Activated naive CD8-positive, alpha-beta T cell treated with anti-CD3 and anti-CD28 coated beads, Interleukin-2, amount 10 ng/mL, durations not matched to agents 7 days and 5 days (primary cell): ENCODE data around the gene OSBPL1A. TPM values are rescaled to one million over a fixed set of nuclear protein-coding genes. Genes with fewer than 3 reads are reported as not detected.

ENCODE experiments used
- ATAC-seq: fragments of 150-1000 bp; cut with Tn5 transposase; one replicate; pipeline ENCODE4 v1.10.0; 2021; ENCODE audit warnings: low read depth, moderate library complexity
- POLR2A ChIA-PET: fragments of 350-600 bp; sonication (Branson Sonifier 250); formaldehyde crosslinking; loops from one replicate; lab custom pipeline; 2021; ENCODE audit warnings: antibody characterized with exemption; lab: Charles Lee
- DNase-seq: peaks from one replicate; pipeline ENCODE4 v3.0.0; 2021
- H3K27ac Mint-ChIP-seq: one replicate; pipeline ENCODE4 v1.8.0; 2022; ENCODE audit warnings: mild to moderate bottlenecking, mixed read lengths
- H3K27me3 Mint-ChIP-seq: one replicate; pipeline ENCODE4 v1.8.0; 2022; ENCODE audit warnings: mild to moderate bottlenecking, moderate library complexity, mixed read lengths
- H3K36me3 Mint-ChIP-seq: one replicate; pipeline ENCODE4 v1.8.0; 2021; ENCODE audit warnings: mild to moderate bottlenecking, mixed read lengths
- H3K4me1 Mint-ChIP-seq: one replicate; pipeline ENCODE4 v1.8.0; 2021; ENCODE audit warnings: mixed read lengths
- H3K4me3 Mint-ChIP-seq: one replicate; pipeline ENCODE4 v1.8.0; 2022; ENCODE audit warnings: mild to moderate bottlenecking, moderate library complexity, mixed read lengths
- H3K9me3 Mint-ChIP-seq: one replicate; pipeline ENCODE4 v1.8.0; 2021; ENCODE audit warnings: mixed read lengths
- total RNA-seq, 2 experiments: library from RNA; stranded (reverse); gene quantifications; one replicate each; pipeline ENCODE4 v1.2.3, GENCODE V29; 2021

OSBPL1A gene
- total RNA-seq, 2 experiments from 2014 or later, result 1.0 to 1.2 TPM

- Mint-ChIP-seq H3K4me3 (no peak overlapping the region), H3K4me1 (no peaks in the 10 kb centered on the region), H3K27ac (no peak overlapping the region), H3K27me3 (peaks cover 7% of the 10 kb centered on the region), H3K9me3 (no peaks in the 10 kb centered on the region), H3K36me3 (no peaks in the 10 kb centered on the region)
- ATAC-seq, result no peak
- POLR2A ChIA-PET, result no interaction called here
- no peak for DNase-seq
Measured at GRCh38 chr18:24201699-24202687, 195.6 kb downstream of the OSBPL1A start.

- Mint-ChIP-seq H3K36me3 (no peaks in the 10 kb centered on the region), H3K4me3 (no peak overlapping the region), H3K4me1 (no peaks in the 10 kb centered on the region), H3K9me3 (no peaks in the 10 kb centered on the region), H3K27ac (no peak overlapping the region), H3K27me3 (peaks cover 7% of the 10 kb centered on the region)
- no peak for DNase-seq
- POLR2A ChIA-PET, result no interaction called here
- ATAC-seq, result no peak
Measured at GRCh38 chr18:24200494-24201290, 196.9 kb downstream of the OSBPL1A start.

- H3K4me1 Mint-ChIP-seq, result no peaks in the 10 kb centered on the region
- DNase-seq (no peak), ATAC-seq (no peak)
- no peaks in the 10 kb centered on the region for H3K9me3 Mint-ChIP-seq
- H3K27me3 Mint-ChIP-seq, result peaks cover 11% of the 10 kb centered on the region
- POLR2A ChIA-PET, result no interaction called here
- H3K27ac Mint-ChIP-seq, result no peak overlapping the region
- no peak overlapping the region for H3K4me3 Mint-ChIP-seq
- H3K36me3 Mint-ChIP-seq, result no peaks in the 10 kb centered on the region
Measured at GRCh38 chr18:24199372-24199962, 198.2 kb downstream of the OSBPL1A start.

- H3K4me3 Mint-ChIP-seq, result no peak overlapping the region
- H3K36me3 Mint-ChIP-seq, result no peaks in the 10 kb centered on the region
- POLR2A ChIA-PET, result no interaction called here
- ATAC-seq (no peak), DNase-seq (no peak)
- no peaks in the 10 kb centered on the region for H3K9me3 Mint-ChIP-seq
- peaks cover 7% of the 10 kb centered on the region for H3K27me3 Mint-ChIP-seq
- H3K4me1 Mint-ChIP-seq, result no peaks in the 10 kb centered on the region
- H3K27ac Mint-ChIP-seq, result no peak overlapping the region
Measured at GRCh38 chr18:24198461-24198860, 199.2 kb downstream of the OSBPL1A start.

GRCh38 chr18:24197412-24197811, 200.2 kb downstream of the OSBPL1A start:
- DNase-seq (no peak), ATAC-seq (no peak)
- Mint-ChIP-seq H3K9me3 (no peaks in the 10 kb centered on the region), H3K4me1 (no peaks in the 10 kb centered on the region), H3K36me3 (no peaks in the 10 kb centered on the region), H3K27ac (no peak overlapping the region), H3K4me3 (no peak overlapping the region), H3K27me3 (peaks cover 11% of the 10 kb centered on the region)
- POLR2A ChIA-PET, result no interaction called here

DNA sequence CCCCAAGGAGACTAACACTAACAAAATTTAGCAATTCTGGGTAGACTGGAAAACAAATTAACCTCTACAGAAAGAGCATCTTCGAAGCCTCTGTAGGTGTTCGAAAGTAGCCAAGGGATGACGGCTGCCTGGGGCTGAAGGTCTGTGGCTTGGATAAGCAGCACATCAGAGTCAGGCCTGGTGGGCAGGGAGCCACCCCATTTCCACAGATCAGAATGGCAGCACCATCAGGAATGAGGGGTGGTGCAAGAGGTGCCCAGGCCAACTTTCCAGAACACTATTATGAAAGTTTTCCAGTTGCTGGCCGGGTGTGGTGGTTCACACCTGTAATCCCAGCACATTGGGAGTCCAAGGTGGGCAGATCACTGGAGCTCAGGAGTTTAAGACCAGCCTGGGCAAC, 200.9 kb downstream of the OSBPL1A start:
- Mint-ChIP-seq H3K27me3 (peaks cover 14% of the 10 kb centered on the region), H3K36me3 (no peaks in the 10 kb centered on the region), H3K9me3 (no peaks in the 10 kb centered on the region), H3K4me3 (no peak overlapping the region), H3K4me1 (no peaks in the 10 kb centered on the region), H3K27ac (no peak overlapping the region)
- DNase-seq (no peak), ATAC-seq (no peak)
- POLR2A ChIA-PET, result no interaction called here

- DNase-seq (no peak), ATAC-seq (no peak)
- no peaks in the 10 kb centered on the region for H3K4me1 Mint-ChIP-seq
- peaks cover 17% of the 10 kb centered on the region for H3K27me3 Mint-ChIP-seq
- POLR2A ChIA-PET, result no interaction called here
- no peak overlapping the region for H3K4me3 Mint-ChIP-seq
- no peaks in the 10 kb centered on the region for H3K9me3 Mint-ChIP-seq
- H3K36me3 Mint-ChIP-seq, result no peaks in the 10 kb centered on the region
- no peak overlapping the region for H3K27ac Mint-ChIP-seq
Measured at GRCh38 chr18:24195296-24196053, 202.1 kb downstream of the OSBPL1A start.

- no peak for DNase-seq
- H3K4me1 Mint-ChIP-seq, result no peaks in the 10 kb centered on the region
- no peak for ATAC-seq
- no peak overlapping the region for H3K27ac Mint-ChIP-seq
- no peak overlapping the region for H3K4me3 Mint-ChIP-seq
- POLR2A ChIA-PET, result no interaction called here
- H3K9me3 Mint-ChIP-seq, result no peaks in the 10 kb centered on the region
- H3K27me3 Mint-ChIP-seq, result peaks cover 31% of the 10 kb centered on the region
- H3K36me3 Mint-ChIP-seq, result no peaks in the 10 kb centered on the region
Measured at GRCh38 chr18:24190590-24190989, 207.0 kb downstream of the OSBPL1A start.

DNA sequence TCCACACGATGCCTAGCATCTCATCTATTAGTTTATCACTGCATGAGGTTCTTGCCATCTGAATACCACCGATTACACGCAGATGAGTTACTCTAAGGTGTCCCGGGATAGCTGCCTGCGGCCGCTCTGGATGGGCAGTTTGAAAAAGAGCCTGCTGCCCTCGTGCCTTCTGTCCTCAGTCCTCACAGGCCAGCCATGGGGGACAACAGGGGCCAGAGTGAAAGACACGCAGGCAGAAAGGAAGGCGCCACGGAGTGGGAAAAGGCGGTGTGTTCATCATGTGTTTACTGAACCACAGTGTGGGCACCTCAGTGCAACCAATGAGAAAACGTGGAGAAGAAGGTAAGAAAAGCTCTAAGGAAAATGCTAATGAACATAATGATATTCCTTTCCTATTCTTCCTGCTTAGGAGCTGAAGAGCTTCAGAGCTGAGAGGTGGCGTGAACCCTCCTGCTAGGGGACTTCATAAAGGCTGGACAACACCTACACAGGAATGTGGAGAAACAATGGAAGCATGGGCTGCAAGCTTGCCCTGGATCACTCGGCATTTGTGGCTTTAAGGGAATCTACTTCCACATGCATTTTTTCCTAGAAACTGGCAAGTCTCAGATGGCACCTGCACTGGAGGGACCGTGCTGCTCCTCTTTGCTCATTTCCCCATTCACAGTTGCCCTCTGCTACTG, 207.8 kb downstream of the OSBPL1A start:
- Mint-ChIP-seq H3K27me3 (peaks cover 24% of the 10 kb centered on the region), H3K9me3 (no peaks in the 10 kb centered on the region), H3K4me3 (no peak overlapping the region), H3K36me3 (no peaks in the 10 kb centered on the region), H3K4me1 (no peaks in the 10 kb centered on the region), H3K27ac (no peak overlapping the region)
- POLR2A ChIA-PET, result no interaction called here
- DNase-seq, result no peak
- no peak for ATAC-seq

GRCh38 chr18:24189007-24189528, 208.6 kb downstream of the OSBPL1A start:
- no peak overlapping the region for H3K4me3 Mint-ChIP-seq
- ATAC-seq, result no peak
- no peaks in the 10 kb centered on the region for H3K9me3 Mint-ChIP-seq
- no peak overlapping the region for H3K27ac Mint-ChIP-seq
- no peak for DNase-seq
- H3K36me3 Mint-ChIP-seq, result no peaks in the 10 kb centered on the region
- H3K4me1 Mint-ChIP-seq, result no peaks in the 10 kb centered on the region
- POLR2A ChIA-PET, result no interaction called here
- peaks cover 24% of the 10 kb centered on the region for H3K27me3 Mint-ChIP-seq

DNA sequence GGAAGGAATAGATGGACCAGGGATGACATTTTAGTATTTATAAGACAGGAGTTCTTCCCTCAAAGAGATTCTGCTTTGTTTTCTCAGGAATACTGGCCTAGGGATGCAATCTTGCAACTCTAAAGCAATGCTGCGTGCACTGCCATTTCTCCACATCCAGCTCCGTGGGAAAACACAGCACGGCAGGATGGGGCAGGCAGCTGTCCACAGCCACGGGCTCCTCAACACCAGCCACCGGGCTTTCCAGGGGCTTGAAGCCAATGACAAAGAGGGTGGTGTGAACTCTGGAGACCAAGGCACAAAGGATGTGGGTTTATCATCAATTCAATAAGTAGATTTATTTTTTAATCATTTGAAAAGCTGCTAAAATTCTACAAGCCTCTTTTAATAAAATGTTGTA, 209.5 kb downstream of the OSBPL1A start:
- no peaks in the 10 kb centered on the region for H3K36me3 Mint-ChIP-seq
- H3K4me1 Mint-ChIP-seq, result no peaks in the 10 kb centered on the region
- DNase-seq (no peak), ATAC-seq (no peak)
- peaks cover 24% of the 10 kb centered on the region for H3K27me3 Mint-ChIP-seq
- H3K9me3 Mint-ChIP-seq, result no peaks in the 10 kb centered on the region
- POLR2A ChIA-PET, result no interaction called here
- H3K27ac Mint-ChIP-seq, result no peak overlapping the region
- H3K4me3 Mint-ChIP-seq, result no peak overlapping the region

- POLR2A ChIA-PET, result no interaction called here
- H3K36me3 Mint-ChIP-seq, result no peaks in the 10 kb centered on the region
- no peak overlapping the region for H3K27ac Mint-ChIP-seq
- H3K27me3 Mint-ChIP-seq, result peaks cover 24% of the 10 kb centered on the region
- no peak for DNase-seq
- no peaks in the 10 kb centered on the region for H3K4me1 Mint-ChIP-seq
- no peak for ATAC-seq
- H3K4me3 Mint-ChIP-seq, result no peak overlapping the region
- H3K9me3 Mint-ChIP-seq, result no peaks in the 10 kb centered on the region
Measured at GRCh38 chr18:24187689-24188088, 209.9 kb downstream of the OSBPL1A start.
